ENCODE results near the gene RAB11FIP4. TPM values are rescaled to one million over a fixed set of nuclear protein-coding genes. Genes with fewer than 3 reads are reported as not detected.

The RAB11FIP4 gene
- total and polyA plus RNA-seq, 2 donors (not counting 1 experiment from before 2014, with no cell fraction given): 17.0 to 70.5 TPM

- no peak for DNase-seq
- no peak for ATAC-seq (ENCODE audit: low read depth)
- no peak overlapping the region for H3K4me3 Mint-ChIP-seq
- Histone ChIP-seq H3K9ac (ENCODE audit: low read length) (no peak overlapping the region), H3K36me3 (replicated peaks in 1 of 2; ENCODE audit: control extremely low read depth in 1 of 2, control insufficient read depth in 1 of 2, extremely low read depth in 1 of 2, insufficient read depth in 2 of 2, low read length in 1 of 2) (no peaks in the 10 kb centered on the region), H3K79me2 (ENCODE audit: control insufficient read depth, insufficient read depth, low read length) (no peaks in the 10 kb centered on the region), H3K4me2 (replicated peaks; ENCODE audit: low read depth, low read length, poor library complexity, severe bottlenecking) (no peak overlapping the region), H3K9me3 (ENCODE audit: control extremely low read depth in 1 of 3, control insufficient read depth in 2 of 3, insufficient read depth in 1 of 3, low read length in 2 of 3) (peaks cover 0 to 9% (median 0%) of the 10 kb centered on the region in 3 donors), H3K27ac (ENCODE audit: low read length in 2 of 2) (no peak overlapping the region), H3K4me1 (ENCODE audit: control insufficient read depth in 2 of 2, insufficient read depth in 2 of 2, low read length in 2 of 2) (peaks cover 2 to 6% of the 10 kb centered on the region in 2 donors), H4K20me1 (ENCODE audit: control insufficient read depth, insufficient read depth, low read length, poor library complexity, severe bottlenecking) (no peaks in the 10 kb centered on the region), H3K27me3 (replicated peaks in 1 of 4; ENCODE audit: control extremely low read depth in 1 of 4, control insufficient read depth in 3 of 4, insufficient read depth in 4 of 4, low read length in 3 of 4) (peaks cover 0 to 19% (median 8%) of the 10 kb centered on the region in 4 experiments), H3K4me3 (ENCODE audit: control extremely low read depth in 1 of 5, extremely low read depth in 1 of 5, insufficient read depth in 1 of 5, low read depth in 2 of 5, low read length in 4 of 5) (no peak overlapping the region), H2AFZ (ENCODE audit: insufficient read depth, low read depth, low read length, poor library complexity, severe bottlenecking) (no peak overlapping the region)
- no peak overlapping the region for H3K27ac Mint-ChIP-seq
- ChIA-PET CTCF (interaction anchor here (1.0 to 1.6 kb wide), 3 partner anchors 20 to 456 kb away, joined by 3 to 7 read pairs (median 4); no protein-coding TSS in a partner anchor), POLR2A (no interaction called here)
- H3K27me3 Mint-ChIP-seq: peaks cover 22% of the 10 kb centered on the region
- no peak for TF ChIP-seq EZH2 (IDR thresholded peaks at IDR 0.05; ENCODE audit: borderline replicate concordance, insufficient read depth, low read depth, low read length, poor library complexity, severe bottlenecking)
- TF ChIP-seq CTCF (IDR thresholded peaks at IDR 0.05): no peak
- peaks cover 7% of the 10 kb centered on the region for H3K4me1 Mint-ChIP-seq
- H3K9me3 Mint-ChIP-seq (ENCODE audit: insufficient read depth): no peaks in the 10 kb centered on the region
- intact Hi-C loops (cut with micrococcal nuclease): no loop called here
- 97% methylated on average over 7 of the region's 7 CpGs for WGBS (ENCODE audit: insufficient coverage)
Measured at GRCh38 chr17:31385428-31386285, 5.8 kb upstream of the RAB11FIP4 start.

GRCh38 chr17:31386542-31387075 lies 4.9 kb upstream of the RAB11FIP4 start:
- ChIA-PET POLR2A (no interaction called here), CTCF (interaction anchor here (0.8 to 4.9 kb wide), 3 partner anchors 14 to 456 kb away, joined by 3 to 60 read pairs (median 7); no protein-coding TSS in a partner anchor)
- no peaks in the 10 kb centered on the region for H3K9me3 Mint-ChIP-seq (ENCODE audit: insufficient read depth)
- Histone ChIP-seq H3K79me2 (ENCODE audit: control insufficient read depth, insufficient read depth, low read length) (no peaks in the 10 kb centered on the region), H3K4me2 (replicated peaks; ENCODE audit: low read depth, low read length, poor library complexity, severe bottlenecking) (no peak overlapping the region), H4K20me1 (ENCODE audit: control insufficient read depth, insufficient read depth, low read length, poor library complexity, severe bottlenecking) (no peaks in the 10 kb centered on the region), H3K27ac (ENCODE audit: low read length in 2 of 2) (no peak overlapping the region), H3K36me3 (replicated peaks in 1 of 2; ENCODE audit: control extremely low read depth in 1 of 2, control insufficient read depth in 1 of 2, extremely low read depth in 1 of 2, insufficient read depth in 2 of 2, low read length in 1 of 2) (no peaks in the 10 kb centered on the region), H3K4me1 (ENCODE audit: control insufficient read depth in 2 of 2, insufficient read depth in 2 of 2, low read length in 2 of 2) (peaks cover 7 to 11% of the 10 kb centered on the region in 2 donors), H3K4me3 (ENCODE audit: control extremely low read depth in 1 of 5, extremely low read depth in 1 of 5, insufficient read depth in 1 of 5, low read depth in 2 of 5, low read length in 4 of 5) (no peak overlapping the region), H3K9me3 (ENCODE audit: control extremely low read depth in 1 of 3, control insufficient read depth in 2 of 3, insufficient read depth in 1 of 3, low read length in 2 of 3) (peaks cover 0 to 11% (median 0%) of the 10 kb centered on the region in 3 donors), H3K27me3 (replicated peaks in 1 of 4; ENCODE audit: control extremely low read depth in 1 of 4, control insufficient read depth in 3 of 4, insufficient read depth in 4 of 4, low read length in 3 of 4) (peaks cover 0 to 25% (median 10%) of the 10 kb centered on the region in 4 experiments), H2AFZ (ENCODE audit: insufficient read depth, low read depth, low read length, poor library complexity, severe bottlenecking) (no peak overlapping the region), H3K9ac (ENCODE audit: low read length) (no peak overlapping the region)
- intact Hi-C loops (cut with micrococcal nuclease): no loop called here
- H3K4me1 Mint-ChIP-seq: peaks cover 9% of the 10 kb centered on the region
- DNase-seq (no peak), ATAC-seq (ENCODE audit: low read depth) (no peak)
- H3K27ac Mint-ChIP-seq: no peak overlapping the region
- no peak for TF ChIP-seq EZH2 (IDR thresholded peaks at IDR 0.05; ENCODE audit: borderline replicate concordance, insufficient read depth, low read depth, low read length, poor library complexity, severe bottlenecking)
- TF ChIP-seq CTCF (IDR thresholded peaks at IDR 0.05): no peak
- peaks cover 22% of the 10 kb centered on the region for H3K27me3 Mint-ChIP-seq
- WGBS (ENCODE audit: insufficient coverage): 100% methylated on average over 3 of the region's 3 CpGs
- no peak overlapping the region for H3K4me3 Mint-ChIP-seq
